OCI-LY3 (cell line): Measurements from ENCODE around the gene SAMD10.

Experiments
- CTCF ChIP-seq: fragments of 200-600, 300-600 bp; sonication (generic); IDR thresholded peaks from 2 replicates; pipeline ENCODE4 v1.5.1; 2014; ENCODE audit warnings: antibody characterized with exemption, low read length, low read depth
- EZH2phosphoT487 ChIP-seq: fragments of 200-600 bp; shearing (Covaris generic); IDR thresholded peaks from 2 replicates; pipeline ENCODE4 v1.6.1; 2018; ENCODE audit warnings: antibody characterized with exemption, mixed run types, low read depth

- TF ChIP-seq CTCF: no peak
- no peak for TF ChIP-seq EZH2phosphoT487
Observed at GRCh38 chr20:64024141-64024990, 44.9 kb upstream of the SAMD10 start.
